ENCODE results near the gene EN2. TPM values are rescaled to one million over a fixed set of nuclear protein-coding genes. Genes with fewer than 3 reads are reported as not detected.

EN2 gene
- total RNA-seq, 2 donors from 2014 or later: not detected

- Mint-ChIP-seq H3K36me3 (ENCODE audit: low read depth) (no peaks in the 10 kb centered on the region), H3K27ac (no peak overlapping the region), H3K9me3 (no peaks in the 10 kb centered on the region), H3K4me1 (peaks cover 4% of the 10 kb centered on the region), H3K27me3 (ENCODE audit: insufficient read depth) (peaks cover 27% of the 10 kb centered on the region), H3K4me3 (no peak overlapping the region)
- no peak for DNase-seq
- no peak for TF ChIP-seq CTCF (conservative IDR thresholded peaks at IDR 0.05)
- H3K36me3 ChIP-seq (ENCODE audit: control insufficient read depth, insufficient read depth, low read length): no peaks in the 10 kb centered on the region
- H3K4me1 ChIP-seq (ENCODE audit: control insufficient read depth, insufficient read depth, low read length): no peaks in the 10 kb centered on the region
- no peak overlapping the region for H3K27ac ChIP-seq (ENCODE audit: low read depth, low read length)
- H3K4me3 ChIP-seq (ENCODE audit: low read length): no peak overlapping the region
- 93 to 94% methylated on average over 5 to 16 of the region's 16 CpGs for WGBS, 2 experiments (ENCODE audit: insufficient coverage in 1 of 2, insufficient read length in 1 of 2)
- H3K9ac ChIP-seq (ENCODE audit: extremely low read depth, low read length, poor library complexity, severe bottlenecking): no peak overlapping the region
- H3K9me3 ChIP-seq (ENCODE audit: control insufficient read depth, low read length): no peaks in the 10 kb centered on the region
- peaks cover 8% of the 10 kb centered on the region for H3K27me3 ChIP-seq (ENCODE audit: control insufficient read depth, insufficient read depth, low read length, poor library complexity, severe bottlenecking)
Observed at GRCh38 chr7:155418941-155419755, 38.8 kb upstream of the EN2 start.

DNA sequence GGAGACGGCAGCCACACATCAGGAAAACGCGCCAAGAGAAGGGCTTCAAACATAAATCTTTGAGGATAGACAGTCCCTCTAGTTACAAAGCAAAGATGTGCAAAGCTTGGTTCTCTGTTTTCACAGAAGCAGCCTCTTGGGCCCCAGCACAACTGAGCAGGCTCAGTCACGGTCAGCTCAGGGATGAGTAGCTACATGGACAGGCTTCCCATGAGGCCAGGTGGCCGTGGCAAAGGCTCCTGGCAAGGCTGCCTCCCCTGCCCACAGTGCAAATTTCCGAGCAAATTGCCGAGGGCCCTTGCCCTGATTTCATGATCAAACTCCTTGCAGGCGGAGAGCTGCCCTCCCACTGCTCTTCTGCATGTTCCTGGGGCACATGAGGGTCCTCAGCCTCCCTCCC lies 37.8 kb upstream of the EN2 start:
- Histone ChIP-seq H3K4me1 (ENCODE audit: control insufficient read depth, insufficient read depth, low read length) (no peaks in the 10 kb centered on the region), H3K27ac (ENCODE audit: low read depth, low read length) (no peak overlapping the region), H3K9me3 (ENCODE audit: control insufficient read depth, low read length) (no peaks in the 10 kb centered on the region), H3K36me3 (ENCODE audit: control insufficient read depth, insufficient read depth, low read length) (no peaks in the 10 kb centered on the region), H3K27me3 (ENCODE audit: control insufficient read depth, insufficient read depth, low read length, poor library complexity, severe bottlenecking) (peaks cover 8% of the 10 kb centered on the region), H3K4me3 (ENCODE audit: low read length) (no peak overlapping the region), H3K9ac (ENCODE audit: extremely low read depth, low read length, poor library complexity, severe bottlenecking) (no peak overlapping the region)
- no peak for DNase-seq
- H3K27ac Mint-ChIP-seq: no peak overlapping the region
- WGBS, 2 experiments (ENCODE audit: insufficient coverage in 1 of 2, insufficient read length in 1 of 2): 90 to 94% methylated on average over 7 to 8 of the region's 8 CpGs
- peaks cover 30% of the 10 kb centered on the region for H3K27me3 Mint-ChIP-seq (ENCODE audit: insufficient read depth)
- H3K4me3 Mint-ChIP-seq: no peak overlapping the region
- peaks cover 4% of the 10 kb centered on the region for H3K4me1 Mint-ChIP-seq
- TF ChIP-seq CTCF (conservative IDR thresholded peaks at IDR 0.05): no peak
- H3K36me3 Mint-ChIP-seq (ENCODE audit: low read depth): no peaks in the 10 kb centered on the region
- no peaks in the 10 kb centered on the region for H3K9me3 Mint-ChIP-seq

- peaks cover 33% of the 10 kb centered on the region for H3K27me3 Mint-ChIP-seq (ENCODE audit: insufficient read depth)
- H3K27me3 ChIP-seq (ENCODE audit: control insufficient read depth, insufficient read depth, low read length, poor library complexity, severe bottlenecking): peaks cover 8% of the 10 kb centered on the region
Observed at GRCh38 chr7:155422151-155422550, 35.8 kb upstream of the EN2 start.

More at GRCh38 chr7:155422151-155422550, 35.8 kb upstream of the EN2 start:
- no peaks in the 10 kb centered on the region for H3K4me1 ChIP-seq (ENCODE audit: control insufficient read depth, insufficient read depth, low read length)
- Mint-ChIP-seq H3K4me1 (peaks cover 3% of the 10 kb centered on the region), H3K27ac (no peak overlapping the region), H3K4me3 (no peak overlapping the region), H3K9me3 (no peaks in the 10 kb centered on the region), H3K36me3 (ENCODE audit: low read depth) (no peaks in the 10 kb centered on the region)
- no peak for DNase-seq
- H3K9me3 ChIP-seq (ENCODE audit: control insufficient read depth, low read length): no peaks in the 10 kb centered on the region
- H3K4me3 ChIP-seq (ENCODE audit: low read length): no peak overlapping the region
- WGBS, 2 experiments (ENCODE audit: insufficient coverage in 1 of 2, insufficient read length in 1 of 2): 81 to 83% methylated on average over 5 to 10 of the region's 10 CpGs
- H3K9ac ChIP-seq (ENCODE audit: extremely low read depth, low read length, poor library complexity, severe bottlenecking): no peak overlapping the region
- no peak overlapping the region for H3K27ac ChIP-seq (ENCODE audit: low read depth, low read length)
- H3K36me3 ChIP-seq (ENCODE audit: control insufficient read depth, insufficient read depth, low read length): no peaks in the 10 kb centered on the region
- TF ChIP-seq CTCF (conservative IDR thresholded peaks at IDR 0.05): no peak

All from endodermal cell (in vitro differentiated cells).